Eye (tissue), 1 donor: ENCODE results near the gene QRICH2.
"Not testable (repeated sequence)": the region's sequence is repeated elsewhere in the genome, so short reads cannot be mapped to it uniquely, and the experiment has no call there.

ENCODE experiments used
- DNase-seq: peaks from one replicate; pipeline ENCODE4 v3.0.0-alpha.2; 2015

QRICH2 gene, protein sequence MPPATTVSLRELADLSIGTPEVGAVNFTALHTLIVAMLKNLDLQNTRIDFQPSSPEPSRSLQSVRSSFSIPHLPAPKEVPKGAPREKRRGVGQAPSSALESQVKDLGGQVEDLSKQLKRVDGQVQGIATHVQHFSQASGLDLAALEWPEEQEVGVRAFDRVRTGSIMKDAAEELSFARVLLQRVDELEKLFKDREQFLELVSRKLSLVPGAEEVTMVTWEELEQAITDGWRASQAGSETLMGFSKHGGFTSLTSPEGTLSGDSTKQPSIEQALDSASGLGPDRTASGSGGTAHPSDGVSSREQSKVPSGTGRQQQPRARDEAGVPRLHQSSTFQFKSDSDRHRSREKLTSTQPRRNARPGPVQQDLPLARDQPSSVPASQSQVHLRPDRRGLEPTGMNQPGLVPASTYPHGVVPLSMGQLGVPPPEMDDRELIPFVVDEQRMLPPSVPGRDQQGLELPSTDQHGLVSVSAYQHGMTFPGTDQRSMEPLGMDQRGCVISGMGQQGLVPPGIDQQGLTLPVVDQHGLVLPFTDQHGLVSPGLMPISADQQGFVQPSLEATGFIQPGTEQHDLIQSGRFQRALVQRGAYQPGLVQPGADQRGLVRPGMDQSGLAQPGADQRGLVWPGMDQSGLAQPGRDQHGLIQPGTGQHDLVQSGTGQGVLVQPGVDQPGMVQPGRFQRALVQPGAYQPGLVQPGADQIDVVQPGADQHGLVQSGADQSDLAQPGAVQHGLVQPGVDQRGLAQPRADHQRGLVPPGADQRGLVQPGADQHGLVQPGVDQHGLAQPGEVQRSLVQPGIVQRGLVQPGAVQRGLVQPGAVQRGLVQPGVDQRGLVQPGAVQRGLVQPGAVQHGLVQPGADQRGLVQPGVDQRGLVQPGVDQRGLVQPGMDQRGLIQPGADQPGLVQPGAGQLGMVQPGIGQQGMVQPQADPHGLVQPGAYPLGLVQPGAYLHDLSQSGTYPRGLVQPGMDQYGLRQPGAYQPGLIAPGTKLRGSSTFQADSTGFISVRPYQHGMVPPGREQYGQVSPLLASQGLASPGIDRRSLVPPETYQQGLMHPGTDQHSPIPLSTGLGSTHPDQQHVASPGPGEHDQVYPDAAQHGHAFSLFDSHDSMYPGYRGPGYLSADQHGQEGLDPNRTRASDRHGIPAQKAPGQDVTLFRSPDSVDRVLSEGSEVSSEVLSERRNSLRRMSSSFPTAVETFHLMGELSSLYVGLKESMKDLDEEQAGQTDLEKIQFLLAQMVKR (N-terminal part only)

DNA sequence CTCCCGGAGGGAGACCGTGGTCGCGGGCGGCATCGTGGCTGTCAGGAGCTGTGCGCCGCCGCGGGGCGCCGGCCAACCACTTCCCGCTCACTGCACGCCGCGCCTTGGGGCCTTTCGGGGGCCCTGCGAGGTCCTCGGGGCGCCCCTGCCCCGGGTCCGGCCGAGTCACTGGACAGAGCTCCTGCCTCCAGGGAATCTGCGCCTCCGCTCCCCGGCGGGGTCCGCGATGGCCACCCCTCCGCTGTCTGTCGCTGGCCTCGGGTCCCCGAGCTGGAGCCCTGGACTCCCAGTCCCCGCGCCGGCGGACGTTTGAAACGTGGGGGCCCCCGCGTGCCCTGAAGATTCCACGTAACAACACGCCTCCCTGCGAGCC, at the start of gene QRICH2:
Gene QRICH2 (minus strand): TSS at position 311 of the 373 bp plus-strand sequence. CDS start 278 bp downstream, at position 33.
- no peak for DNase-seq

GRCh38 chr17:76357597-76358158, 49.6 kb upstream of the QRICH2 start:
- no peak for DNase-seq

GRCh38 chr17:76356803-76357456, 48.9 kb upstream of the QRICH2 start:
- no peak for DNase-seq

DNA sequence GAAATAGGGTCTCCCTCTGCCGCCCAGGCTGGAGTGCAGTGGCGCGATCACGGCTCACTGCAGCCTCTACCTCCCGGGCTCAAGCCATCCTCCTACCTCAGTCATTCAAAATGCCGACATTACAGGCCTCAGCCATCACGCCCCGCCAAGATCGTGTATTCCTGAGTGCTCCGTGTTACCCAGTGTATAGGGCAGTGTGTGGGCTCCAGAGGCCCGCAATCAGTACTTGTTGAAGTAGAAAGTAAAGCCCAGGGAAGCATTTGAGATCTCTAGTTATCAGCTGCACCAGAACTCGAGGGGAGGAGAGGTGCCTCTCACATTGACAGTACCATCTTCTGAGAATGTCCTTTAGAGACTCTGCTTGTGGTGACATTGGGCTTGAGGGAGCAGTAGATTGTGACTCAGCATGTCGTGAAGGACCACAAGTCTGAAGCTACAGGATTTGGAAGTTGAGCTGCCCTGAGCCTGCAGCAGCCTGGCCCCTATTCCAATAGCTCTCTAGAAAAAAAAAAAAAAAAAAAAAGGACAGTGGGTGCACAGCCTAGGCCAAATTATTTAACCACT, 46.8 kb upstream of the QRICH2 start:
- DNase-seq = peak; percentile 59

DNA sequence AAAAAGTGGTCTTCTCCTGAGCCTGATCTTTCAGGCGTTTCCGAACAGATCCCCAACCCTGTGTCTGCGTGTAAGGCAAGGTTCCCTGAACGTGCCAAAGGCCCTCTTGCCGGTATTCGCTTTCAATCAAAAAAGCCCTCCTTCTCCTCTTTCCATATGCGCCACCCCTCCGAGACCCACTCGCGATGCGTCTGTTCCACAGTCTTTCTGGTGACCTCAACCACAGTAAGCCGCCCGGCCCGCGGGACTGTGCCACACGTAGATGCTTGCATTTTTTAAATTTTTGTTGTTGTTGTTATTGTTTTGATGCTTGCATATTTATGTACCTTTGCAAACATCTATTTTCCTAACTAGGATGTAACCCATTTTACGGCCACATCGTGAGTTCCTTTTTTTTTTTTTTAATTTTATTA, 46.2 kb upstream of the QRICH2 start:
- no peak for DNase-seq

DNA sequence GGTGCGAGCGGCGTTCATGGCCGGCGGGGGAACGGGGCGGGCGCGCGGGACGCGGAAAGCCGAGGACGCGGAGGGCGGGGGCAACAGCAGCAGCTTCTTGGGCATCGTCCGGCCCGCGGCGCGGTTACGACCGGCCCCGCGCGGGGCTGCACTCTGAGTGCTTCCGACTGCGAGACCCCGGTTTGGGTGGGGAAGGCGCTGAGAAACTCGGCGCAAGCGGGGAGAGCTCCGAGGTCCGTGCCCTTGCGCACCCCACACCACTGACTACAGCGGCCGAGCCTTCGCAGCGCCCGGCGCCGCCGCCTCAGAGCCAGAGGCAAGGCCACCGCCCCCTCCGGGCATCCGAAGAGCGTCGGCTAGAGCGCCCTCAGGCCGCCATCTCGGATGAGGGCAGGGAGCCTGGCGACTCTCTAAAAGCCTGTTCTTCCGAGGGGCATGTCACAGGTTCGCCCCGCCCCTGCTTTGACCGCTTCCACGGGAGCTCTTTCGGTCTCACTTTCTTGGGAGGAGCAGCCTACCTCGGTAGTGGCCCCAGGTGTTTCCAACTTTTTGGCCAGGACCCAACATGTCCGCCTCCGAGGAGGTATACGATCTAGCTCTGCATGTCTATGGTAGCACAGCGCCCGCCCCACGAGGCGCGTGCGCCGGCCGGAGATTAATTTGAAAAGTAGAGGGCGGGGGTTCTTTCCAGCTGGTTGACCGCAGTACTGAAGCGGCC, 45.7 kb upstream of the QRICH2 start, which contains the start of gene PRPSAP1:
Gene PRPSAP1 (minus strand): TSS at position 318 of the 718 bp plus-strand sequence. CDS start 213 bp downstream, at position 105.
- peak; percentile 97 for DNase-seq

- DNase-seq = peak; percentile 73
These were observed 45.0 kb upstream of the QRICH2 start for GRCh38 chr17:76353004-76353598.

DNA sequence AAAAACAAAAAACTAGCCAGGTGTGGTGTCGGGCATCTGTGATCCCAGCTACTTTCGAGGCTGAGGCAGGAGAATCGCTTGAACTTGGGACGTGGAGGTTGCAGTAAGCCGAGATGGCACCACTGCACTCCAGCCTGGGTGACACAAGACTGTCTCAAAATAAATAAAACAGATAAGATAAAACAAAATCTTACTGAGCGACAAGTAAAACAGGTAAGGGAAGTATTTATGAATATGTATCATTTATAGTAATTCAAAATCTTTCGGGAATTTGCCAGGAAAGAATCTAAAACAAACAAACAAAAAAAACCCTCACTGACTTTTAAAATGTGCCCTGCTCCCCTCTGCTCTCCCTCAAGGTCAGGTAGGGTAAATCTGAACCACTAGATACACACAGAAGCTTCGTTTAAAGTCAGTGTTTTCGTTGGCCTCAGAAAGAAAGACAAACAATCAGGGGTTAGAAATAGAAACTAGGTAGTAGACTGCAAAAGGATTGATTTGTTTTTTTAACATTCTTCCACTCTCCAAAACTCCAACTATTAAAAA, 43.5 kb upstream of the QRICH2 start:
- DNase-seq = no peak

- DNase-seq = no peak
These were observed 42.4 kb upstream of the QRICH2 start for GRCh38 chr17:76350463-76350862.

DNA sequence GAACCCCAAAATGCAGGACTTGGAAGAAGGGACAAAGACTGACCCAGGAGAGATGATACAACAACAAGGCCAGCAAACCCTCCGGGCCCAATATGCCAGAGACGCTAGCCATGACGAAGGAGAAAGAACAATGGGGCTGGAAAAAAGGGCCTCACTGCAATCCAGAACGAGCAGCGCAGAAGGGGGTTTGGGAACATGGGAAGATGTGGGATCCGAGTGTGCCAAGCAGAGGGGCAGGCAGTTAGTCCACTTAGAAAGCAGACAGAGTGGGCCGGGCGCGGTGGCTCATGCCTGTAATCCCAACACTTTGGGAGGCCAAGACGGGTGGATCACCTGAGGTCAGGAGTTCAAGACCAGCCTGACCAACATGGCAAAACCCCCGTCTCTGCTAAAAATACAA, 38.9 kb upstream of the QRICH2 start:
- DNase-seq = not testable (repeated sequence)

DNA sequence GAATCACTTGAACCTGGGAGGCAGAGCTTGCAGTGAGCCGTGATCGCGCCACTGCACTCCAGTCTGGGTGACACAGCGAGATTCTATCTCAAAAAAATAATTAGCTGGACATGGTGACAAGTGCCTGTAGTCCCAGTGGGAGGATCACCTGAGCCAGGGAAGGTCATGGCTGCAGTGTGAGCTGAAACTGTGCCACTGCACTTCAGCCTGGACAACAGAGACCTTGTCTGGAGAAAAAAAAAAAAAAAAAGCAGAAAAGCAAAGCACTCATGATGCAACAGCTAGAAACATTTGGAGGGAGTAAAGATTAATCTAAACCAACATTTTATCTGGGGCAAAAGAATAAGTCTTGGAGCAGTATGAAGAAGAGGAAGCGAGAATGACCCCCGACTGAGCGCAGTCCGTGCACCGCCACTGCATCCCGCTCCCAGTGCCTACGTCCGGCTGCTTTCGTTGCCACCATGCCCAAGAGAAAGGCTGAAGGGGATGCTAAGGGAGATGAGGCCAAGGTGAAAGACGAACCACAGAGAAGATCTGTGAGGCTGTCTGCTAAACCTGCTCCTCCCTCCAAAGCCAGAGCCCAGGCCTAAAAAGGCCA, 37.4 kb upstream of the QRICH2 start:
- no peak for DNase-seq

- no peak for DNase-seq
These were observed 35.0 kb upstream of the QRICH2 start for GRCh38 chr17:76343106-76343505.

- no peak for DNase-seq
These were observed 33.2 kb upstream of the QRICH2 start for GRCh38 chr17:76341301-76341700.

GRCh38 chr17:76337413-76337777, 29.3 kb upstream of the QRICH2 start:
- no peak for DNase-seq

DNA sequence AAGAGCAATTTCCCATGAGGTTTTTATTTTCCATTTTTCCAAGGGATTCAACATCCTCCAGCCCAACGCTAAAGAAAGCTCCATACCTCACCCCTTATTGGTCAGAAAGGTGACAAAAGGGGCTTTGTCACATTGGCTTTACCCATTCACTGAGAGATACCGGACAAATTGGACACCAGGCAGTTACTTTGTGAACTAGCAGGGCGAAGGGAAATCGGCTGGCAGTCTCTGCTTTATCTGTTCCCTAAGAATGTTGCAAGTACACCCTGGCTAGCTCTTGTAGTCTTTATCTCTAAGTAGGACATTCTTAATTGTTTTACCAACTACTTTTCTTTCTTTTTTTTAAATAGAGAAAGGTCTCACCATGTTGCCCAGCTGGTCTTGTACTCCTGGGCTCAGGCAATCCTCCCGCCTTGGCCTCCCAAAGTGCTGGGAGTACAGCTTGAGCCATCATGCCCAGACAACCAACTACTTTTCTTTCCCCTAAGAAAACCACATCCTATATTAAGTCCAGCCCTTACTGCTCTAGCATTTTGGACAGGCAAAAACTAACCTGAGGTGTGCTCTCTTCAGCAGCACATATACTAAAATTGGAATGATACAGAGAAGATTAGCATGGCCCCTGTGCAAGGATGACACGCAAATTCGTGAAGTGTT, 28.8 kb upstream of the QRICH2 start:
- no peak for DNase-seq

- DNase-seq = no peak
These were observed 27.8 kb upstream of the QRICH2 start for GRCh38 chr17:76335716-76336381.

DNA sequence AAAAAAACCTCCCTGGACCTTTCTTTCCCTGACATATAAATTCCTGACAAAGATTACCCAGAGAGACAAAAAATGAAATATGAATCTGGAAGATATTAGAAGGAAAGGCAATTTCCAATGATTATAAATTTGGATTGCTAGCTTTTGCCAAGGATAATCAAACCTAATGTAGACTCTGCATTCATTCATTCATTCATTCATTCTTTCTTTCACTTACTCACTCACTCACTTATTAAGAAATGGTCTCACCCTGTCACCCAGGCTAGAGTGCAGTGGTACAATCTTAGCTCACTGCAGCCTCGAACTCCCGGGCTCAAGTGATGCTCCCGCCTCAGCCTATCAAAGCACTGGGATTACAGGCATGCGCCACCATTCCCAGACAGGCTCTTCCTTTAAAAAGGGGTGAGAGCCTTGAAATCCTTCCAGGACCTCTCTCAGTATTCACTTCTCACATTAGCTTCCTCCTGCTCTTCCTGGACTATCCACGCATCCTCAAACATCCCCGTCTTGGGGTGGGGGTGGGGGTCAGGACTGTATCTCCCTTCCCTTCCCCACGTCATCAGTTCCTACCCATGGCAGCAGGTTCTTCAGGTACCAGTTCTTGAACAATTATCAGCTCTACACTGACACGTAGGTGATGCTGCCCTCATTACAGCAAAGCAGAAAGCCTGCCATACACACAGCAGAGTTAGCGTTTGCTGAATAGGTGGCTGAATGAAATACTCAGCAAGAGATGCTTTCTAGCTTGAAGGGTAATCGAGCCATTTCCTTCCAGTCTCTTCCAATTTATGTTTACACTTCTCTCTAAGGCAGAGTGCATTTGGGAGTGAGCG, 25.8 kb upstream of the QRICH2 start:
- no peak for DNase-seq

DNA sequence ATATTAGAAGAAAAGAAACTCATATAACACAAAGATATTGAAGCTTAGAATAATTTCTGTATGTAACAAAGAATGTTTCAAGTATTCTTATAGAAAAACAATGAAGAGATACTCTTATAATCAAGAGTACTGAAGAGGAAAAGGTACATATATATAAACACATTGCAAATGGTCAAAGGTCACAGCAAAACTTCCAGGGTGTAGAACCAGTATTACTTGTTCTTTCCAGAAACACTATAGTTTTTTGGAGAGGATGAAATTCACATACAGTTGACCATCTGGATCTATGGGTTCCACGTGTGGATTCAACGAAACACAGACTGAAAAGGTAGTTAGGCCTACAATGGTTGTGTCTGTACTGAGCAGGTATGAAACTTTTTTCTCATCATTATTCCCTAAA, 23.0 kb upstream of the QRICH2 start:
- DNase-seq = no peak
